HCT116 (cell line): ENCODE data around the gene ACLY. TPM values are rescaled to one million over a fixed set of nuclear protein-coding genes. Genes with fewer than 3 reads are reported as not detected.

ENCODE experiments used
- ATAC-seq: fragments of 200-7000 bp; cut with Tn5 transposase; 2 replicates; pipeline ENCODE4 v1.9.1; 2020; ENCODE audit warnings: mild to moderate bottlenecking, moderate library complexity
- BruUV-seq: library from RNA; stranded (reverse); fragments of 400-500 nt; replicated peaks from 2 replicates; lab custom pipeline; 2021; lab: Mats Ljungman, UMichigan
- CTCF ChIA-PET: fragments of 300-600 bp; sonication (Branson Sonifier 250); formaldehyde crosslinking; loops from one replicate; lab custom pipeline; 2021; ENCODE audit warnings: antibody characterized with exemption; lab: Charles Lee
- POLR2A ChIA-PET: fragments of 300-600, 350-600 bp; sonication (Branson Sonifier 250); formaldehyde crosslinking; loops from one replicate; lab custom pipeline; 2021; ENCODE audit warnings: antibody characterized with exemption; lab: Charles Lee
- RAD21 ChIA-PET, 2 experiments: fragments of 300-600 bp; sonication (Branson Sonifier 250); formaldehyde crosslinking; loops; one replicate each; lab custom pipeline; 2023; ENCODE audit warnings: low total read pairs in 2 of 2; ENCODE audit not compliant: uncharacterized antibody in 2 of 2, unreplicated experiment in 2 of 2, low non-redundant PET in 1 of 2; lab: Charles Lee
- DNase-seq: peaks from one replicate; pipeline ENCODE4 v3.0.0-alpha.2; 2010; ENCODE audit warnings: low read depth, low spot score
- H2AFZ ChIP-seq: fragments of 200-600 bp; shearing (Covaris generic), sonication (generic); 2 replicates; pipeline ENCODE4 v1.6.1; 2017; ENCODE audit warnings: low read depth, mixed run types, mixed read lengths, antibody characterized with exemption, low read length; ENCODE audit not compliant: poor library complexity, severe bottlenecking
- H3K27ac ChIP-seq: 2 replicates; pipeline ENCODE4 v1.5.1; 2012; ENCODE audit warnings: low read depth, low read length
- H3K27me3 ChIP-seq: fragments of 200-600 bp; sonication (generic); 2 replicates; pipeline ENCODE4 v1.6.1; 2016; ENCODE audit warnings: mixed run types, low read length, mixed read lengths; ENCODE audit not compliant: insufficient read depth
- H3K36me3 ChIP-seq, 2 experiments: fragments of 200-500 bp in 1 of 2; fragments of 200-600 bp in 1 of 2; sonication (Bioruptor generic) in 1 of 2; sonication (generic) in 1 of 2; 2 replicates each; pipeline versions ENCODE4 v1.5.1 to v1.6.1; 2014 to 2016; ENCODE audit warnings: low read length in 2 of 2, inconsistent platforms in 1 of 2, mixed read lengths in 1 of 2, mixed run types in 1 of 2; ENCODE audit not compliant: insufficient read depth in 2 of 2, control insufficient read depth in 1 of 2
- H3K4me1 ChIP-seq, 2 experiments: fragments of 200-600 bp in 1 of 2; sonication (generic) in 1 of 2; 2 replicates each; pipeline versions ENCODE4 v1.5.1 to v1.6.1; 2012 to 2017; ENCODE audit warnings: low read length in 2 of 2, inconsistent platforms in 1 of 2, mild to moderate bottlenecking in 1 of 2, mixed read lengths in 1 of 2, mixed run types in 1 of 2, moderate library complexity in 1 of 2; ENCODE audit not compliant: insufficient read depth in 2 of 2, control insufficient read depth in 1 of 2
- H3K4me2 ChIP-seq: fragments of 200-600 bp; sonication (generic); 2 replicates; pipeline ENCODE4 v1.6.1; 2017; ENCODE audit warnings: mixed run types, low read length, mixed read lengths
- H3K4me3 ChIP-seq, 2 experiments: fragments of 200-600 bp in 1 of 2; sonication (generic) in 1 of 2; replicated peaks in 1 of 2; 2 replicates each; pipeline ENCODE4 v1.5.1; 2011 to 2016; ENCODE audit warnings: low read length in 2 of 2, control low read depth in 1 of 2, low read depth in 1 of 2, mild to moderate bottlenecking in 1 of 2, mixed read lengths in 1 of 2, mixed run types in 1 of 2
- H3K79me2 ChIP-seq: fragments of 200-600 bp; sonication (generic); 2 replicates; pipeline ENCODE4 v1.6.1; 2017; ENCODE audit warnings: mild to moderate bottlenecking, mixed run types, low read length, moderate library complexity, mixed read lengths; ENCODE audit not compliant: insufficient read depth
- H3K9ac ChIP-seq: fragments of 200-600 bp; sonication (generic); 2 replicates; pipeline ENCODE4 v1.6.1; 2016; ENCODE audit warnings: low read length, mixed read lengths
- H3K9me2 ChIP-seq: fragments of 200-600 bp; sonication (generic), shearing (Covaris generic); 2 replicates; pipeline ENCODE4 v1.6.1; 2017; ENCODE audit warnings: mixed run types, mild to moderate bottlenecking, moderate library complexity; ENCODE audit not compliant: insufficient read depth
- H3K9me3 ChIP-seq, 2 experiments: fragments of 200-500 bp in 1 of 2; fragments of 200-600 bp in 1 of 2; sonication (Bioruptor generic) in 1 of 2; sonication (generic) in 1 of 2; 2 replicates each; pipeline ENCODE4 v1.6.1; 2014 to 2017; ENCODE audit warnings: low read length in 2 of 2, mixed read lengths in 2 of 2, inconsistent platforms in 1 of 2, low read depth in 1 of 2, mild to moderate bottlenecking in 1 of 2, mixed run types in 1 of 2, moderate library complexity in 1 of 2; ENCODE audit not compliant: control insufficient read depth in 1 of 2, insufficient read depth in 1 of 2
- H4K20me1 ChIP-seq: fragments of 200-600 bp; sonication (generic), shearing (Covaris generic); 2 replicates; pipeline ENCODE4 v1.6.1; 2017; ENCODE audit warnings: mixed run types, mild to moderate bottlenecking, moderate library complexity; ENCODE audit not compliant: insufficient read depth
- ATF3 ChIP-seq: IDR thresholded peaks from 2 replicates; pipeline ENCODE4 v1.6.1; 2012
- CBX3 ChIP-seq: IDR thresholded peaks from 2 replicates; pipeline ENCODE4 v1.6.1; 2012; ENCODE audit warnings: low read depth
- CEBPB ChIP-seq: IDR thresholded peaks from 2 replicates; pipeline ENCODE4 v1.6.1; 2012; ENCODE audit warnings: low read depth
- EGR1 ChIP-seq: IDR thresholded peaks from 2 replicates; pipeline ENCODE4 v1.6.1; 2012; ENCODE audit warnings: low read depth
- EZH2phosphoT487 ChIP-seq: fragments of 200-600 bp; IDR thresholded peaks from 2 replicates; pipeline ENCODE4 v1.6.1; 2018; ENCODE audit warnings: antibody characterized with exemption, borderline replicate concordance
- FOSL1 ChIP-seq: IDR thresholded peaks from 2 replicates; pipeline ENCODE4 v1.6.1; 2012; ENCODE audit warnings: low read depth
- JUND ChIP-seq: IDR thresholded peaks from 2 replicates; pipeline ENCODE4 v1.6.1; 2012
- MAX ChIP-seq: IDR thresholded peaks from 2 replicates; pipeline ENCODE4 v1.6.1; 2012
- RAD21 ChIP-seq: IDR thresholded peaks from 2 replicates; pipeline ENCODE4 v1.6.1; 2012; ENCODE audit warnings: low read depth, mild to moderate bottlenecking
- REST ChIP-seq: IDR thresholded peaks from 2 replicates; pipeline ENCODE4 v1.6.1; 2012; ENCODE audit warnings: low read depth
- SRF ChIP-seq: IDR thresholded peaks from 2 replicates; pipeline ENCODE4 v1.6.1; 2012; ENCODE audit warnings: low read depth
- TCF7L2 ChIP-seq: IDR thresholded peaks from 2 replicates; pipeline ENCODE4 v1.7.0; 2011; ENCODE audit warnings: borderline replicate concordance, inconsistent platforms; ENCODE audit not compliant: insufficient read depth, insufficient read length; ENCODE audit errors: extremely low read depth
- ZBTB33 ChIP-seq: IDR thresholded peaks from 2 replicates; pipeline ENCODE4 v1.6.1; 2011; ENCODE audit warnings: mild to moderate bottlenecking, low read length, moderate library complexity; ENCODE audit not compliant: insufficient replicate concordance; ENCODE audit errors: extremely low read depth
- ZNF274 ChIP-seq: fragments of 200-500 bp; sonication (Bioruptor generic); IDR thresholded peaks from 2 replicates; pipeline ENCODE4 v1.6.1; 2014; ENCODE audit warnings: mild to moderate bottlenecking, low read depth, low read length, inconsistent platforms
- intact Hi-C: fragments of 100-400 bp; cut with micrococcal nuclease; formaldehyde crosslinking; loops from 2 replicates; pipeline ENCODE4 v1.10.0; 2022
- total RNA-seq: library from RNA; stranded (reverse); gene quantifications from one replicate; pipeline ENCODE4 v1.2.1, GENCODE V29; 2021; ENCODE audit not compliant: unreplicated experiment

Gene ACLY
- total RNA-seq, 1 experiment from 2014 or later, result 222 TPM

- H3K9ac ChIP-seq, result no peak overlapping the region
- no peak for ATAC-seq
- no peak for DNase-seq
- H3K4me1 ChIP-seq, result no peaks in the 10 kb centered on the region; a peak in 1 of 4 replicates
- H3K4me2 ChIP-seq, result no peak overlapping the region
- no peaks in the 10 kb centered on the region for H3K27me3 ChIP-seq
- H3K27ac ChIP-seq, result no peak overlapping the region
- intact Hi-C loops, result no loop called here
- peaks cover 57 to 61% of the 10 kb centered on the region in 2 experiments for H3K36me3 ChIP-seq
- no TSS peak for BruUV-seq
- ChIA-PET POLR2A (no interaction called here), RAD21 (no interaction called here), CTCF (no interaction called here)
- no peaks in the 10 kb centered on the region for H4K20me1 ChIP-seq
- no peaks in the 10 kb centered on the region for H3K9me2 ChIP-seq
- H3K9me3 ChIP-seq, result no peaks in the 10 kb centered on the region
- H3K79me2 ChIP-seq, result 0 out of 2 replicates have a peak, but pooled peaks cover 2% of the 10 kb centered on the region
- H3K4me3 ChIP-seq, result no peak overlapping the region
- no peak overlapping the region for H2AFZ ChIP-seq
- TF ChIP-seq ATF3 (no peak), EGR1 (no peak), CEBPB (no peak), ZNF274 (no peak), RAD21 (no peak), TCF7L2 (no peak), MAX (no peak), REST (no peak), JUND (no peak), CBX3 (no peak), EZH2phosphoT487 (no peak), FOSL1 (no peak), ZBTB33 (no peak), SRF (no peak)
These were observed 25.4 kb downstream of the ACLY start for GRCh38 chr17:41893384-41893783.
